Keratinocyte (primary cell): ENCODE results near the gene NKAP. TPM values are rescaled to one million over a fixed set of nuclear protein-coding genes. Genes with fewer than 3 reads are reported as not detected.
"Not testable (repeated sequence)": the region's sequence is repeated elsewhere in the genome, so short reads cannot be mapped to it uniquely, and the experiment has no call there.

Experiments
- DNase-seq: peaks from one replicate; pipeline ENCODE4 v3.0.0-alpha.2; 2011; ENCODE audit warnings: low read depth, missing footprints, low spot score
- FAIRE-seq: peaks from 2 replicates; lab custom pipeline; 2011; peaks lifted over from hg19 to GRCh38; lab: Jason Lieb, UNC
- H2AFZ ChIP-seq: 2 replicates; pipeline ENCODE4 v1.6.0; 2012; ENCODE audit warnings: low read length, control low read depth, inconsistent platforms; ENCODE audit not compliant: control insufficient read depth
- H3K27ac ChIP-seq: 2 replicates; pipeline ENCODE4 v1.5.1; 2011; ENCODE audit warnings: low read length; ENCODE audit not compliant: control insufficient read depth, insufficient read depth
- H3K27me3 ChIP-seq: 3 replicates; pipeline ENCODE4 v1.6.0; 2011; ENCODE audit warnings: low read length; ENCODE audit not compliant: control insufficient read depth, insufficient read depth; ENCODE audit errors: extremely low read depth
- H3K36me3 ChIP-seq, 2 experiments: 2 replicates in 1 of 2; 3 replicates in 1 of 2; pipeline ENCODE4 v1.5.1; 2011; ENCODE audit warnings: low read length in 2 of 2, mild to moderate bottlenecking in 1 of 2; ENCODE audit not compliant: control insufficient read depth in 2 of 2, insufficient read depth in 2 of 2; ENCODE audit errors: extremely low read depth in 1 of 2
- H3K4me1 ChIP-seq: 3 replicates; pipeline ENCODE4 v1.5.1; 2011; ENCODE audit warnings: low read length; ENCODE audit not compliant: control insufficient read depth, insufficient read depth; ENCODE audit errors: extremely low read depth
- H3K4me2 ChIP-seq: 3 replicates; pipeline ENCODE4 v1.6.0; 2011; ENCODE audit warnings: low read depth, low read length; ENCODE audit not compliant: control insufficient read depth, insufficient read depth; ENCODE audit errors: extremely low read depth
- H3K4me3 ChIP-seq, 3 experiments: fragments of 200-600 bp in 1 of 3; sonication (generic) in 1 of 3; 2 replicates in 2 of 3; 3 replicates in 1 of 3; pipeline ENCODE4 v1.5.1; 2011 to 2016; ENCODE audit warnings: low read length in 3 of 3, mild to moderate bottlenecking in 3 of 3, control low read depth in 2 of 3, inconsistent platforms in 1 of 3, low read depth in 1 of 3, mixed read lengths in 1 of 3, mixed run types in 1 of 3, moderate library complexity in 1 of 3; ENCODE audit not compliant: control insufficient read depth in 2 of 3, insufficient read depth in 2 of 3; ENCODE audit errors: extremely low read depth in 1 of 3
- H3K79me2 ChIP-seq: 2 replicates; pipeline ENCODE4 v1.6.0; 2012; ENCODE audit warnings: low read length; ENCODE audit not compliant: control insufficient read depth, insufficient read depth
- H3K9ac ChIP-seq: 3 replicates; pipeline ENCODE4 v1.6.0; 2011; ENCODE audit warnings: low read length; ENCODE audit not compliant: control insufficient read depth, insufficient read depth; ENCODE audit errors: extremely low read depth
- H3K9me1 ChIP-seq: 3 replicates; pipeline ENCODE4 v1.6.0; 2011; ENCODE audit warnings: low read length; ENCODE audit not compliant: control insufficient read depth, insufficient read depth; ENCODE audit errors: extremely low read depth
- H3K9me3 ChIP-seq: 2 replicates; pipeline ENCODE4 v1.5.1; 2012; ENCODE audit warnings: low read depth, low read length; ENCODE audit not compliant: control insufficient read depth
- H4K20me1 ChIP-seq: 3 replicates; pipeline ENCODE4 v1.6.0; 2011; ENCODE audit warnings: low read length; ENCODE audit not compliant: control insufficient read depth, insufficient read depth; ENCODE audit errors: extremely low read depth
- EZH2 ChIP-seq: IDR thresholded peaks from one replicate; pipeline ENCODE4 v1.6.1; 2012; ENCODE audit warnings: inconsistent platforms, mild to moderate bottlenecking, low read length, moderate library complexity
- dilution Hi-C: fragments of 300-500 bp; cut with MboI; formaldehyde crosslinking; loops from one replicate; pipeline ENCODE4 v1.7.0; 2020; ENCODE audit warnings: low sequenced_read_pairs; ENCODE audit not compliant: extremely low pct_ligation_motif_present
- polyA plus RNA-seq, 5 experiments: library from polyadenylated mRNA; depleted of rRNA in 3 of 5; stranded (reverse) in 3 of 5; stranded (forward) in 1 of 5; unstranded in 1 of 5; fragments of >200 nt; gene quantifications; 1 replicate in 1 of 5; 2 replicates in 3 of 5; 3 replicates in 1 of 5; pipeline versions ENCODE4 v1.2.1 to v1.2.3, GENCODE V29; 2011 to 2012; ENCODE audit warnings: missing spikeins in 2 of 5, low read depth in 1 of 5, low replicate concordance in 1 of 5
- TF ChIP-seq, protein P1 (sequence below), 3 experiments: IDR thresholded peaks in 1 of 3; conservative IDR thresholded peaks in 1 of 3; optimal IDR thresholded peaks in 1 of 3; 2 replicates in 2 of 3; 3 replicates in 1 of 3; pipeline versions ENCODE3 to v1.5.1; 2011; ENCODE audit warnings: low read length in 3 of 3, mild to moderate bottlenecking in 3 of 3, moderate library complexity in 2 of 3, control low read depth in 1 of 3, inconsistent platforms in 1 of 3; ENCODE audit not compliant: insufficient read depth in 2 of 3; ENCODE audit errors: extremely low read depth in 1 of 3

Gene NKAP
- polyA plus RNA-seq, 1 donor (not counting 4 experiments of a cell fraction or from before 2014, with no cell fraction given), result 4.6 TPM

GRCh38 chrX:119960625-119961024 is 17.1 kb upstream of the NKAP start:
- Histone ChIP-seq H3K4me1 (no peaks in the 10 kb centered on the region), H3K4me3 (no peak overlapping the region), H3K79me2 (no peaks in the 10 kb centered on the region), H3K9ac (no peak overlapping the region), H3K4me2 (no peak overlapping the region), H3K9me3 (no peaks in the 10 kb centered on the region), H3K27me3 (no peaks in the 10 kb centered on the region), H3K27ac (no peak overlapping the region), H3K9me1 (no peaks in the 10 kb centered on the region), H2AFZ (no peak overlapping the region), H4K20me1 (no peaks in the 10 kb centered on the region), H3K36me3 (no peaks in the 10 kb centered on the region)
- TF ChIP-seq, protein P1, sequence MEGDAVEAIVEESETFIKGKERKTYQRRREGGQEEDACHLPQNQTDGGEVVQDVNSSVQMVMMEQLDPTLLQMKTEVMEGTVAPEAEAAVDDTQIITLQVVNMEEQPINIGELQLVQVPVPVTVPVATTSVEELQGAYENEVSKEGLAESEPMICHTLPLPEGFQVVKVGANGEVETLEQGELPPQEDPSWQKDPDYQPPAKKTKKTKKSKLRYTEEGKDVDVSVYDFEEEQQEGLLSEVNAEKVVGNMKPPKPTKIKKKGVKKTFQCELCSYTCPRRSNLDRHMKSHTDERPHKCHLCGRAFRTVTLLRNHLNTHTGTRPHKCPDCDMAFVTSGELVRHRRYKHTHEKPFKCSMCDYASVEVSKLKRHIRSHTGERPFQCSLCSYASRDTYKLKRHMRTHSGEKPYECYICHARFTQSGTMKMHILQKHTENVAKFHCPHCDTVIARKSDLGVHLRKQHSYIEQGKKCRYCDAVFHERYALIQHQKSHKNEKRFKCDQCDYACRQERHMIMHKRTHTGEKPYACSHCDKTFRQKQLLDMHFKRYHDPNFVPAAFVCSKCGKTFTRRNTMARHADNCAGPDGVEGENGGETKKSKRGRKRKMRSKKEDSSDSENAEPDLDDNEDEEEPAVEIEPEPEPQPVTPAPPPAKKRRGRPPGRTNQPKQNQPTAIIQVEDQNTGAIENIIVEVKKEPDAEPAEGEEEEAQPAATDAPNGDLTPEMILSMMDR (optimal IDR thresholded peaks at IDR 0.05 in 1 of 3, IDR thresholded peaks at IDR 0.05 in 1 of 3, conservative IDR thresholded peaks at IDR 0.05 in 1 of 3; ENCODE audit: extremely low read depth in 1 of 3, insufficient read depth in 2 of 3, low read length in 3 of 3), result no peak
- dilution Hi-C loops, result no loop called here
- DNase-seq, result no peak
- FAIRE-seq, result no peak

DNA sequence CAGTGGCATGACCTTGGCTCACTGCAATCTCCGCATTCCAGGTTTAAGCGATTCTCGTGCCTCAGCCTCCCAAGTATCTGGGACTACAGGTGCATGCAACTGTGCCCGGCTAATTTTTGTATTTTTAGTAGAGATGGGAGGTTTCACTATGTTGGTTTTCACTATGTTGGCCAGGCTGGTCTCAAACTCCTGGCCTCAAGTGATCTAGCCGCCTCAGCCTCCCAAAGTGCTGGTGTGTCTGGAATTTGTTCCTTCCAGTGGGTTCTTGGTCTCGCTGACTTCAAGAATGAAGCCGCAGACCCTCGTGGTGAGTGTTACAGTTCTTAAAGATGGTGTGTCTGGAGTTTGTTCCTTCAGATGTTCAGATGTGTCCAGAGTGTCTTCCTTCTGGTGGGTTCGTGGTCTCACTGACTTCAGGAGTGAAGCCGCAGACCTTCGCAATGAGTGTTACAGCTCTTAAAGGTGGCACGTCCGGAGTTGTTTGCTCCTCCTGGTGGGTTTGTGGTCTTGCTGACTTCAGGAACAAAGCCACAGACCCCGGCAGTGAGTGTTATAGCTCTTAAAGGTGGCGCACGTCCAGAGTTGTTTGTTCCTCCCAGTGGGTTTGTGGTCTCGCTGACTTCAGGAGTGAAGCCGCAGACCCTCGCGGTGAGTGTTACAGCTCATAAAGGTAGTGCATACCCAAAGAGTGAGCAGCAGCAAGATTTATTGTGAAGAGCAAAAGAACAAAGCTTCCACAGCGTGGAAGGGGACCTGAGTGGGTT is 12.4 kb upstream of the NKAP start:
- H3K27ac ChIP-seq, H3K4me3 ChIP-seq, H3K9me3 ChIP-seq, H3K4me1 ChIP-seq, H3K4me2 ChIP-seq, H3K79me2 ChIP-seq, H3K27me3 ChIP-seq, H3K36me3 ChIP-seq, dilution Hi-C loops, H2AFZ ChIP-seq, H3K9me1 ChIP-seq, H4K20me1 ChIP-seq, DNase-seq, FAIRE-seq, H3K9ac ChIP-seq: not testable (repeated sequence)

- no peak overlapping the region for H2AFZ ChIP-seq
- TF ChIP-seq, protein P1 (optimal IDR thresholded peaks at IDR 0.05 in 1 of 3, IDR thresholded peaks at IDR 0.05 in 1 of 3, conservative IDR thresholded peaks at IDR 0.05 in 1 of 3; ENCODE audit: extremely low read depth in 1 of 3, insufficient read depth in 2 of 3, low read length in 3 of 3), result no peak
- no peak for TF ChIP-seq EZH2
- no peaks in the 10 kb centered on the region for H3K9me1 ChIP-seq
- no peak overlapping the region for H3K9ac ChIP-seq
- no peaks in the 10 kb centered on the region for H4K20me1 ChIP-seq
- DNase-seq (no peak), FAIRE-seq (no peak)
- no peaks in the 10 kb centered on the region for H3K79me2 ChIP-seq
- H3K36me3 ChIP-seq, result no peaks in the 10 kb centered on the region
- dilution Hi-C loops, result no loop called here
- H3K27ac ChIP-seq, result no peak overlapping the region
- H3K4me2 ChIP-seq, result no peak overlapping the region
- H3K27me3 ChIP-seq, result no peaks in the 10 kb centered on the region
- H3K4me3 ChIP-seq, result no peak overlapping the region
- H3K4me1 ChIP-seq, result no peaks in the 10 kb centered on the region
- no peaks in the 10 kb centered on the region for H3K9me3 ChIP-seq
Observed at GRCh38 chrX:119954374-119954773, 10.8 kb upstream of the NKAP start.
